Measurements from ENCODE around the gene ZNF217.

GRCh38 chr20:53579266-53579580 is 14.4 kb downstream of the ZNF217 start:
- TF ChIP-seq REST (IDR thresholded peaks at IDR 0.05) (no peak), ESRRA (IDR thresholded peaks at IDR 0.05; ENCODE audit: borderline replicate concordance, low read length) (no peak), JUNB (IDR thresholded peaks at IDR 0.05) (no peak), EP300 (IDR thresholded peaks at IDR 0.05) (no peak), POLR2A (IDR thresholded peaks at IDR 0.05; ENCODE audit: low read length) (no peak), RFX5 (IDR thresholded peaks at IDR 0.05) (no peak), MAFK (IDR thresholded peaks at IDR 0.05; ENCODE audit: partially characterized antibody) (no peak), KDM5A (IDR thresholded peaks at IDR 0.05) (no peak), HEYL (CRISPR knock-in tag; IDR thresholded peaks at IDR 0.05) (no peak), ZSCAN20 (CRISPR knock-in tag; IDR thresholded peaks at IDR 0.05) (no peak)
- TF ChIP-seq, protein P1, sequence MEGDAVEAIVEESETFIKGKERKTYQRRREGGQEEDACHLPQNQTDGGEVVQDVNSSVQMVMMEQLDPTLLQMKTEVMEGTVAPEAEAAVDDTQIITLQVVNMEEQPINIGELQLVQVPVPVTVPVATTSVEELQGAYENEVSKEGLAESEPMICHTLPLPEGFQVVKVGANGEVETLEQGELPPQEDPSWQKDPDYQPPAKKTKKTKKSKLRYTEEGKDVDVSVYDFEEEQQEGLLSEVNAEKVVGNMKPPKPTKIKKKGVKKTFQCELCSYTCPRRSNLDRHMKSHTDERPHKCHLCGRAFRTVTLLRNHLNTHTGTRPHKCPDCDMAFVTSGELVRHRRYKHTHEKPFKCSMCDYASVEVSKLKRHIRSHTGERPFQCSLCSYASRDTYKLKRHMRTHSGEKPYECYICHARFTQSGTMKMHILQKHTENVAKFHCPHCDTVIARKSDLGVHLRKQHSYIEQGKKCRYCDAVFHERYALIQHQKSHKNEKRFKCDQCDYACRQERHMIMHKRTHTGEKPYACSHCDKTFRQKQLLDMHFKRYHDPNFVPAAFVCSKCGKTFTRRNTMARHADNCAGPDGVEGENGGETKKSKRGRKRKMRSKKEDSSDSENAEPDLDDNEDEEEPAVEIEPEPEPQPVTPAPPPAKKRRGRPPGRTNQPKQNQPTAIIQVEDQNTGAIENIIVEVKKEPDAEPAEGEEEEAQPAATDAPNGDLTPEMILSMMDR (IDR thresholded peaks at IDR 0.05), result no peak

Data from A549 (cell line).